Cardiac septum (tissue), 1 donor: Measurements from ENCODE around the gene CFAP20. TPM values are rescaled to one million over a fixed set of nuclear protein-coding genes. Genes with fewer than 3 reads are reported as not detected.

Source experiments
- DNase-seq: peaks from one replicate; pipeline ENCODE4 v3.0.0-alpha.2; 2020; ENCODE audit warnings: low spot score
- intact Hi-C: fragments of 100-400 bp; cut with DNase I; formaldehyde crosslinking; loops from one replicate; pipeline ENCODE4 v1.14.0; 2022
- total RNA-seq: library from RNA; stranded (reverse); fragmentation: NEBNext Ultra II Directional; extraction: Animal tissue kit (Norgen Biotek cat#: 25700); gene quantifications from one replicate; pipeline ENCODE4 v1.2.1, GENCODE V29; 2021
- donor health status: DM: no; HTN: no; CAD: no.

The CFAP20 gene
- total RNA-seq, 1 donor from 2014 or later, result 36.7 TPM

- intact Hi-C loops, result loop anchor here (2.0 kb wide), 1 partner anchor 100 kb away; no protein-coding TSS in a partner anchor
- no peak for DNase-seq
These were observed 2.7 kb downstream of the CFAP20 start for GRCh38 chr16:58126451-58126961.

GRCh38 chr16:58125781-58126335 is 3.3 kb downstream of the CFAP20 start:
- intact Hi-C loops, result loop anchor here (2.0 kb wide), 1 partner anchor 99 kb away; no protein-coding TSS in a partner anchor
- DNase-seq, result no peak

GRCh38 chr16:58125041-58125440 is 4.1 kb downstream of the CFAP20 start:
- DNase-seq, result no peak
- intact Hi-C loops, result no loop called here

GRCh38 chr16:58124601-58124915 is 4.6 kb downstream of the CFAP20 start:
- no peak for DNase-seq
- intact Hi-C loops, result loop anchor here (5.0 kb wide), 1 partner anchor 222 kb away; no protein-coding TSS in a partner anchor

GRCh38 chr16:58123896-58124600 is 5.1 kb downstream of the CFAP20 start:
- no peak for DNase-seq
- intact Hi-C loops, result loop anchor here (2.0 to 5.0 kb wide), 2 partner anchors 103 to 222 kb away; no protein-coding TSS in a partner anchor

- intact Hi-C loops, result loop anchor here (5.0 kb wide), 1 partner anchor 219 kb away; no protein-coding TSS in a partner anchor
- no peak for DNase-seq
These were observed 8.0 kb downstream of the CFAP20 start for GRCh38 chr16:58121132-58121531.

- DNase-seq, result no peak
- intact Hi-C loops, result loop anchor here (5.0 kb wide), 1 partner anchor 218 kb away; no protein-coding TSS in a partner anchor
These were observed 8.9 kb downstream of the CFAP20 start for GRCh38 chr16:58120234-58120633.

- intact Hi-C loops, result no loop called here
- no peak for DNase-seq
These were observed 9.7 kb downstream of the CFAP20 start for GRCh38 chr16:58119509-58119845.

GRCh38 chr16:58118801-58119508 is 10.2 kb downstream of the CFAP20 start:
- intact Hi-C loops, result no loop called here
- DNase-seq, result no peak

GRCh38 chr16:58116529-58116928 is 12.7 kb downstream of the CFAP20 start:
- intact Hi-C loops, result no loop called here
- DNase-seq, result peak; percentile 5

GRCh38 chr16:58116081-58116480 is 13.1 kb downstream of the CFAP20 start:
- intact Hi-C loops, result no loop called here
- peak; percentile 24 for DNase-seq

- no peak for DNase-seq
- intact Hi-C loops, result no loop called here
These were observed 14.1 kb downstream of the CFAP20 start for GRCh38 chr16:58114827-58115825.

GRCh38 chr16:58111302-58111627 is 17.9 kb downstream of the CFAP20 start:
- intact Hi-C loops, result no loop called here
- DNase-seq, result no peak

- intact Hi-C loops, result no loop called here
- DNase-seq, result no peak
These were observed 18.4 kb downstream of the CFAP20 start for GRCh38 chr16:58110571-58111301.

GRCh38 chr16:58109881-58110280 is 19.3 kb downstream of the CFAP20 start:
- no peak for DNase-seq
- intact Hi-C loops, result no loop called here

- intact Hi-C loops, result no loop called here
- no peak for DNase-seq
These were observed 19.9 kb downstream of the CFAP20 start for GRCh38 chr16:58109330-58109729.

- no peak for DNase-seq
- intact Hi-C loops, result no loop called here
These were observed 21.5 kb downstream of the CFAP20 start for GRCh38 chr16:58107709-58108108.

GRCh38 chr16:58107228-58107627 is 22.0 kb downstream of the CFAP20 start:
- DNase-seq, result no peak
- intact Hi-C loops, result no loop called here

GRCh38 chr16:58105631-58106030 is 23.6 kb downstream of the CFAP20 start:
- DNase-seq, result no peak
- intact Hi-C loops, result no loop called here
